Lung (tissue), 12 donors: ENCODE data around the gene IGFL4. TPM values are rescaled to one million over a fixed set of nuclear protein-coding genes. Genes with fewer than 3 reads are reported as not detected.

Experiments
- ATAC-seq: fragments of 200-7000 bp; cut with Tn5 transposase; one replicate; pipeline ENCODE4 v1.9.1; 2020; ENCODE audit warnings: moderate number of reproducible peaks; ENCODE audit not compliant: insufficient read depth, low FRiP score
- DNase-seq, 3 donors: peaks; one replicate each; pipeline ENCODE4 v3.0.0-alpha.2; 2013 to 2017
- H3K27ac ChIP-seq, 2 donors: one replicate each; pipeline ENCODE4 v1.5.1; 2013; ENCODE audit warnings: mild to moderate bottlenecking in 2 of 2, moderate library complexity in 2 of 2, control low read depth in 1 of 2, inconsistent platforms in 1 of 2, low read depth in 1 of 2, low read length in 1 of 2
- H3K27me3 ChIP-seq, 3 donors: one replicate each; pipeline ENCODE4 v1.5.1; 2013; ENCODE audit warnings: low read length in 2 of 3; ENCODE audit not compliant: control insufficient read depth in 3 of 3, insufficient read depth in 3 of 3
- H3K36me3 ChIP-seq, 4 donors: one replicate each; pipeline ENCODE4 v1.5.1; 2013; ENCODE audit warnings: low read length in 4 of 4, mild to moderate bottlenecking in 1 of 4, moderate library complexity in 1 of 4; ENCODE audit not compliant: control insufficient read depth in 4 of 4, insufficient read depth in 4 of 4
- H3K4me1 ChIP-seq, 5 donors: one replicate each; pipeline ENCODE4 v1.5.1; 2013; ENCODE audit warnings: low read length in 5 of 5, mild to moderate bottlenecking in 2 of 5, moderate library complexity in 1 of 5; ENCODE audit not compliant: control insufficient read depth in 5 of 5, insufficient read depth in 5 of 5
- H3K4me3 ChIP-seq: one replicate; pipeline ENCODE4 v1.5.1; 2013; ENCODE audit warnings: mild to moderate bottlenecking, control low read depth, moderate library complexity
- H3K9ac ChIP-seq, 2 donors: one replicate each; pipeline ENCODE4 v1.5.1; 2013; ENCODE audit warnings: low read length in 2 of 2, control low read depth in 1 of 2; ENCODE audit not compliant: insufficient read depth in 1 of 2
- H3K9me3 ChIP-seq, 4 donors: one replicate each; pipeline ENCODE4 v1.5.1; 2013; ENCODE audit warnings: low read length in 3 of 4, mild to moderate bottlenecking in 1 of 4, moderate library complexity in 1 of 4; ENCODE audit not compliant: control insufficient read depth in 4 of 4, insufficient read depth in 3 of 4
- CTCF ChIP-seq: IDR thresholded peaks from 2 replicates; pipeline ENCODE4 v1.5.1; 2012; ENCODE audit warnings: mild to moderate bottlenecking; ENCODE audit errors: control extremely low read depth, extremely low read depth
- WGBS, 2 donors: extraction: QIAGEN DNeasy Blood & Tissue Kit; methylation state at CpG; one replicate each; pipeline ENCODE4 v1.1.7; 2013; 5-methylcytosine and 5-hydroxymethylcytosine counted together
- polyA plus RNA-seq, 2 donors: library from polyadenylated mRNA; stranded (reverse); fragments of 200-250 nt; gene quantifications; one replicate each; pipeline ENCODE4 v1.2.1, GENCODE V29; 2013
- total RNA-seq, 2 donors: library from RNA; depleted of rRNA in 1 of 2; stranded (reverse); fragments of >200 nt in 1 of 2; gene quantifications; one replicate each; pipeline ENCODE4 v1.2.1, GENCODE V29; 2014 to 2021
- donor health status: control.
- donor health status: control.
- donor health status: Bipolar disorder and iron deficiency.
- donor health status: healthy.
- donor health status: DM: yes; HTN: yes; CAD: no.

IGFL4 gene
- total and polyA plus RNA-seq, 4 donors = not detected

GRCh38 chr19:46043519-46043918, 2.7 kb upstream of the IGFL4 start:
- Histone ChIP-seq H3K9me3 (peaks cover 0 to 8% (median 0%) of the 10 kb centered on the region in 4 donors), H3K4me3 (no peak overlapping the region), H3K27ac (no peak overlapping the region), H3K4me1 (peaks cover 0 to 10% (median 0%) of the 10 kb centered on the region in 5 donors), H3K36me3 (no peaks in the 10 kb centered on the region), H3K27me3 (peaks cover 0 to 3% (median 2%) of the 10 kb centered on the region in 3 donors), H3K9ac (no peak overlapping the region)
- DNase-seq = no peak
- no peak for TF ChIP-seq CTCF
- WGBS, 2 donors = 93 to 95% methylated on average over 1 of the region's 1 CpG
- ATAC-seq = no peak

DNA sequence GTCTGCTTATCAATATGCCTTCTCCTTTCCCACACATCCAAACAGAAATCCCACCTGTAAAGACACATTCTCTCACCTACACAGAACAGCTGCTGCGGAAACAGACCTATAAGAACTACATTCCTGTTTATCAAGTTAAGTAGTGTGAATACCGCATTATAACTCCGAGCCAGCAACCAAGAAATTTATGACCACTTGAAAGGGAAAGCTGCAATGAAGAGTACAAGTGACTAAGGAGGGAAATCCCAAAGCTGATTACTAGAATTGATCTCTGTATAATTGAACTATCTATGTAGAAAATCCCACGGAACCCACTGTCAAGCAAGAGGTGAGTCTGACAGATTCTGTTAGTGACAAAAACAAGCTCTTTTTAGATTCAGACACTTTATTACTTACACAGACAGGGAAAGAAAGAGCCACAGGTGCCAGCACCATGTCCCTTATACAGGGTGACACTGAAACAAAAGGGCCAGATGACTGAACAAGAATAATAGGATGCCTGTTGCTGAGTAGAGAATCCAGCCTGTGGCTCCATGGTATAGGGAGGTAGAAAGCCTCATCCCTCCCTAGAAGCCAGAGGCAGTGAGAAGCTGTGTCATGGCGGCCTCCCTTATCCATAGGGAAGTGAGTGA, 1.6 kb upstream of the IGFL4 start:
- 53 to 82% methylated on average over 5 of the region's 5 CpGs for WGBS, 2 donors
- Histone ChIP-seq H3K9ac (no peak overlapping the region), H3K36me3 (no peaks in the 10 kb centered on the region), H3K4me3 (no peak overlapping the region), H3K4me1 (peaks cover 0 to 10% (median 0%) of the 10 kb centered on the region in 5 donors), H3K27me3 (peaks cover 0 to 3% (median 2%) of the 10 kb centered on the region in 3 donors), H3K27ac (no peak overlapping the region), H3K9me3 (peaks cover 0 to 8% (median 0%) of the 10 kb centered on the region in 4 donors)
- no peak for ATAC-seq
- no peak for TF ChIP-seq CTCF
- no peak for DNase-seq

DNA sequence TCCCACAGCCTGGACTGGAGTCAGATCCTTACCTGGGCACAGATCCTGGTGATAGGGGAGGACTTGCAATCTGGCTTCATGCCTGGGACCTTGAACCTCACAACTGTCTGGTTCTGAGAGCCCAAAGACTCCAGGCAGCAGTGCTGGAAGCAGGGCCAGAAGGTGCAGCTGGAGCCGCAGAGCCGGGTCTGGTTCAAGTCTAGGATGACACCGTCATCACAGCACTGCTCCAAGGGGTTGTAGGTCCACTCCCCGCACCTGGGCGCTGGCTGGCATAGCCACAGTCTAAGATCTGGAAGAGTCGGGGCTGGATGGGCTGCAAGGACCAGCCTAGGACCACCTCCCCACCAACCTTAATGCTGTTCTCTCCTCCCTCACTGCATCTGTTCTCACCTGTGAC, 677 bp downstream of the IGFL4 start:
- DNase-seq (no peak), ATAC-seq (no peak)
- no peak for TF ChIP-seq CTCF
- H3K27ac ChIP-seq = no peak overlapping the region
- H3K36me3 ChIP-seq = no peaks in the 10 kb centered on the region
- H3K4me1 ChIP-seq = peaks cover 0 to 10% (median 0%) of the 10 kb centered on the region in 5 donors
- H3K27me3 ChIP-seq = peaks cover 2 to 3% (median 2%) of the 10 kb centered on the region in 3 donors
- H3K9ac ChIP-seq = no peak overlapping the region
- peaks cover 0 to 8% (median 0%) of the 10 kb centered on the region in 4 donors for H3K9me3 ChIP-seq
- 74 to 94% methylated on average over 6 of the region's 6 CpGs for WGBS, 2 donors
- H3K4me3 ChIP-seq = no peak overlapping the region

- Histone ChIP-seq H3K9ac (no peak overlapping the region), H3K36me3 (no peaks in the 10 kb centered on the region), H3K27me3 (peaks cover 0 to 2% (median 2%) of the 10 kb centered on the region in 3 donors), H3K4me1 (peaks cover 0 to 9% (median 0%) of the 10 kb centered on the region in 5 donors), H3K4me3 (no peak overlapping the region), H3K9me3 (peaks cover 0 to 2% (median 0%) of the 10 kb centered on the region in 4 donors), H3K27ac (no peak overlapping the region)
- no peak for ATAC-seq
- TF ChIP-seq CTCF = no peak
- 60 to 69% methylated on average over 3 of the region's 3 CpGs for WGBS, 2 donors
- DNase-seq = no peak
These were observed 4.1 kb downstream of the IGFL4 start for GRCh38 chr19:46036744-46037128.
